Stimulated activated CD4-positive, alpha-beta T cell treated with anti-CD3 and anti-CD28 coated beads, Interleukin-1b, Interleukin-23, amount 100 ng/mL, for 24 hours (primary cell): ENCODE data around the gene CERS3.

Experiments
- DNase-seq, 4 experiments: peaks; one replicate each; pipeline ENCODE4 v3.0.0-alpha.2; 2020; ENCODE audit warnings: low read depth in 4 of 4, low spot score in 1 of 4

CERS3 gene

GRCh38 chr15:100531204-100531603 is 2.5 kb upstream of the CERS3 start:
- DNase-seq = no peak

- no peak for DNase-seq
These were observed 806 bp upstream of the CERS3 start for GRCh38 chr15:100529556-100529955.

GRCh38 chr15:100526027-100526481 is 2.7 kb downstream of the CERS3 start:
- DNase-seq = no peak

GRCh38 chr15:100525436-100525835 is 3.3 kb downstream of the CERS3 start:
- DNase-seq = no peak

- no peak for DNase-seq
These were observed 4.4 kb downstream of the CERS3 start for GRCh38 chr15:100524326-100524725.

GRCh38 chr15:100521907-100522306 is 6.8 kb downstream of the CERS3 start:
- no peak for DNase-seq

GRCh38 chr15:100520132-100520921 is 8.4 kb downstream of the CERS3 start:
- DNase-seq = no peak

- no peak for DNase-seq
These were observed 10.9 kb downstream of the CERS3 start for GRCh38 chr15:100517846-100518245.

GRCh38 chr15:100516643-100517512 is 11.9 kb downstream of the CERS3 start:
- no peak for DNase-seq

- no peak for DNase-seq
These were observed 13.0 kb downstream of the CERS3 start for GRCh38 chr15:100515758-100516157.

- no peak for DNase-seq
These were observed 20.0 kb downstream of the CERS3 start for GRCh38 chr15:100508641-100509300.

- no peak for DNase-seq
These were observed 26.1 kb downstream of the CERS3 start for GRCh38 chr15:100502651-100503050.

GRCh38 chr15:100501117-100501516 is 27.6 kb downstream of the CERS3 start:
- no peak for DNase-seq

- DNase-seq = no peak
These were observed 28.3 kb downstream of the CERS3 start for GRCh38 chr15:100500226-100500990.

- DNase-seq = no peak
These were observed 32.9 kb downstream of the CERS3 start for GRCh38 chr15:100495861-100496260.

- DNase-seq = no peak
These were observed 35.5 kb downstream of the CERS3 start for GRCh38 chr15:100493213-100493612.

GRCh38 chr15:100484443-100484842 is 44.3 kb downstream of the CERS3 start:
- no peak for DNase-seq

GRCh38 chr15:100483370-100483769 is 45.4 kb downstream of the CERS3 start:
- no peak for DNase-seq

GRCh38 chr15:100476805-100477204 is 51.9 kb downstream of the CERS3 start:
- no peak for DNase-seq

GRCh38 chr15:100472736-100473135 is 56.0 kb downstream of the CERS3 start:
- no peak for DNase-seq

GRCh38 chr15:100471933-100472332 is 56.8 kb downstream of the CERS3 start:
- DNase-seq = no peak
